Heart left ventricle (tissue), 16 donors: ENCODE measurements around the gene RANBP17. TPM values are rescaled to one million over a fixed set of nuclear protein-coding genes. Genes with fewer than 3 reads are reported as not detected.

Experiments
- ATAC-seq, 4 donors: fragments of 200-7000 bp; cut with Tn5 transposase; one replicate each; pipeline ENCODE4 v1.9.1; 2020 to 2022; ENCODE audit warnings: moderate library complexity in 4 of 4, mild to moderate bottlenecking in 3 of 4, moderate number of reproducible peaks in 1 of 4
- DNase-seq, 5 donors: peaks; one replicate each; pipeline ENCODE4 v3.0.0-alpha.2; 2020
- H3K27ac ChIP-seq, 12 donors: fragments of 200-600 bp; sonication (generic) in 4 of 12; one replicate each; pipeline versions ENCODE4 v1.5.0 to v1.8.0; 2016 to 2022; ENCODE audit warnings: mild to moderate bottlenecking in 2 of 12
- H3K27me3 ChIP-seq, 9 donors: fragments of 200-600 bp; sonication (generic) in 2 of 9; one replicate each; pipeline versions ENCODE4 v1.5.1 to v1.8.0; 2016 to 2022; ENCODE audit warnings: mild to moderate bottlenecking in 3 of 9
- H3K36me3 ChIP-seq, 9 donors: fragments of 200-600 bp; sonication (generic) in 2 of 9; one replicate each; pipeline versions ENCODE4 v1.5.0 to v1.8.0; 2018 to 2022; ENCODE audit warnings: mild to moderate bottlenecking in 2 of 9
- H3K4me1 ChIP-seq, 12 donors: fragments of 200-600 bp; sonication (generic) in 4 of 12; one replicate each; pipeline versions ENCODE4 v1.5.0 to v1.8.0; 2016 to 2022; ENCODE audit warnings: mild to moderate bottlenecking in 3 of 12
- H3K4me3 ChIP-seq, 12 donors: fragments of 200-600 bp; sonication (generic) in 4 of 12; one replicate each; pipeline versions ENCODE4 v1.5.0 to v1.8.0; 2017 to 2022; ENCODE audit warnings: mild to moderate bottlenecking in 9 of 12, moderate library complexity in 4 of 12
- H3K9me3 ChIP-seq, 12 donors: fragments of 200-600 bp; sonication (generic) in 4 of 12; one replicate each; pipeline versions ENCODE4 v1.5.0 to v1.8.0; 2016 to 2022; ENCODE audit warnings: mild to moderate bottlenecking in 1 of 12
- POLR2A ChIP-seq, 2 donors: fragments of 450-650 bp; IDR thresholded peaks; one replicate each; pipeline ENCODE4 v1.6.1; 2017; ENCODE audit warnings: antibody characterized with exemption in 2 of 2, mild to moderate bottlenecking in 2 of 2, moderate library complexity in 2 of 2
- WGBS, 4 donors: extraction: QIAGEN DNeasy Blood & Tissue Kit in 2 of 4; methylation state at CpG; one replicate each; pipeline versions ENCODE4 v1.1.5 to v1.1.7; 2013 to 2018; 5-methylcytosine and 5-hydroxymethylcytosine counted together
- intact Hi-C, 10 donors: fragments of 100-400 bp; cut with DNase I; formaldehyde crosslinking; loops; one replicate each; pipeline versions ENCODE4 v1.11.1 to v1.14.2; 2022
- polyA plus RNA-seq, 2 donors: library from polyadenylated mRNA; stranded (reverse); fragments of 200-250 nt; gene quantifications; one replicate each; pipeline ENCODE4 v1.2.3, GENCODE V29; 2013
- total RNA-seq, 9 donors: library from RNA; depleted of rRNA in 2 of 9; stranded (reverse); fragments of >200 nt in 2 of 9; fragmentation: NEBNext Ultra II Directional in 3 of 9; extraction: Animal tissue kit (Norgen Biotek cat#: 25700) in 3 of 9; gene quantifications; one replicate each; pipeline versions ENCODE4 v1.1.0 to v1.2.4, GENCODE V29; 2016 to 2023
- TF ChIP-seq, protein P1 (sequence below), 12 donors: fragments of 200-600 bp; sonication (generic) in 4 of 12; IDR thresholded peaks; one replicate each; pipeline versions ENCODE4 v1.5.0 to v1.8.0; 2018 to 2022; ENCODE audit warnings: antibody characterized with exemption in 12 of 12, mild to moderate bottlenecking in 5 of 12
- donor health status: ischemic (EF 13 %, LVEDD 7.1; RV severe dilation, severe dysfunction).
- donor health status: healthy with polysubstance abuse.
- donor health status: DM: no; HTN: yes; CAD: no.
- donor health status: DM: no; HTN: no; CAD: no.
- donor health status: ischemic (EF 25% LVEDD 6.9; RV normal size, moderate dysfunction).
- donor health status: ischemic (EF 25% LVEDD 5.7; RV mildly dilated, moderate dysfunction).
- donor health status: healthy.
- donor health status: DM: yes; HTN: yes; CAD: no.
- donor health status: ischemic (EF 35%, LVEDD 5.7; RV mildly dilated, moderate dysfunction).
- donor health status: nonischemic (EF 11% LVEDD 7.7; RV severe dilation, severe dysfunction).
- donor health status: DM: yes; HTN: yes; CAD: no.
- donor health status: PGD.
- donor health status: ischemic (EF 29% LVEDD 5.4; RV normal size, mild dysfunction).
- donor health status: nonischemic (EF 23%, LVEDD 6.1; RV moderate dilation, normal function).

The RANBP17 gene
- total and polyA plus RNA-seq, 11 donors = 0.65 to 11.5 (median 3.7) TPM

DNA sequence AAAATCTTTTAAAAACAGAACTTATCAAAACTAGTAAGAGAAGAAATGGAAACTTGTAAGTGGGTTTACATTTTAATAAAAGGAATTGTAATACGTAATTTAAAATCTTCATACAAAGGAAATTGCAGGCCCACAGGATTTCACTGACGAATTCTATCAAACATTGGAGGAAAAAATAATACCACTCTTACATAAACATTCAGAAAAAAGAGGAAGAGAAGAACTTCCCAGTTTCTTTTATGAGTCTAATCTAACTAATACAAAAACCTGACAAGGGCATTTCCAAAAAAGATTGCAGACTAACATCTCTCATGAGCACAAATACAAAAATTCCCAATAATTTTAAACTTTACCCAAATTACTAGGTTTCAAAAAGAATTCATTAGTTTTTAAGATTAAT lies 149.0 kb downstream of the RANBP17 start:
- DNase-seq (no peak), ATAC-seq (no peak)
- no peak for TF ChIP-seq POLR2A (IDR thresholded peaks at IDR 0.05)
- TF ChIP-seq, protein P1, sequence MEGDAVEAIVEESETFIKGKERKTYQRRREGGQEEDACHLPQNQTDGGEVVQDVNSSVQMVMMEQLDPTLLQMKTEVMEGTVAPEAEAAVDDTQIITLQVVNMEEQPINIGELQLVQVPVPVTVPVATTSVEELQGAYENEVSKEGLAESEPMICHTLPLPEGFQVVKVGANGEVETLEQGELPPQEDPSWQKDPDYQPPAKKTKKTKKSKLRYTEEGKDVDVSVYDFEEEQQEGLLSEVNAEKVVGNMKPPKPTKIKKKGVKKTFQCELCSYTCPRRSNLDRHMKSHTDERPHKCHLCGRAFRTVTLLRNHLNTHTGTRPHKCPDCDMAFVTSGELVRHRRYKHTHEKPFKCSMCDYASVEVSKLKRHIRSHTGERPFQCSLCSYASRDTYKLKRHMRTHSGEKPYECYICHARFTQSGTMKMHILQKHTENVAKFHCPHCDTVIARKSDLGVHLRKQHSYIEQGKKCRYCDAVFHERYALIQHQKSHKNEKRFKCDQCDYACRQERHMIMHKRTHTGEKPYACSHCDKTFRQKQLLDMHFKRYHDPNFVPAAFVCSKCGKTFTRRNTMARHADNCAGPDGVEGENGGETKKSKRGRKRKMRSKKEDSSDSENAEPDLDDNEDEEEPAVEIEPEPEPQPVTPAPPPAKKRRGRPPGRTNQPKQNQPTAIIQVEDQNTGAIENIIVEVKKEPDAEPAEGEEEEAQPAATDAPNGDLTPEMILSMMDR (IDR thresholded peaks at IDR 0.05) = no peak
- no peaks in the 10 kb centered on the region for H3K9me3 ChIP-seq
- WGBS, 4 donors = 81 to 90% (median 88%) methylated on average over 2 of the region's 2 CpGs
- intact Hi-C loops = no loop called here
- H3K4me3 ChIP-seq = no peak overlapping the region
- no peaks in the 10 kb centered on the region for H3K36me3 ChIP-seq
- H3K4me1 ChIP-seq = no peaks in the 10 kb centered on the region
- H3K27me3 ChIP-seq = no peaks in the 10 kb centered on the region
- H3K27ac ChIP-seq = no peak overlapping the region

DNA sequence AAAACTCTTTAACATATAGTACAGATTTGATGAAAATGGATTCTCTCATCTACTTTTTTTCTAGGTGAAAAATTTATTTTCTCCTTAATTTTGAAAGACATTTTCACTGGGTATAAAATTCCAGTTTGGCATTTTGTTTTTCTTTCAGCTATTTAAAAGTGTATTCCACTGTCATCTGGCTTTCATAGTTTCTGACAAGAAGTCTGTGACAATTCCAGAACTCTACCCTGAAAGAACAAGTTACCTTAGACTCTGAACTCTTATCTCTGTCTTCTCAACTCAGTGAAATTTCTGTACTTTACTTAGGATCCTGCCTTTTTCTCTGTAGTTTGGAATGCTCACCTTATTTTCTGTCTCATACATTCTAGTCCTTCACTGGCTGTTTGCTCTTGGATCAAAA lies 161.7 kb downstream of the RANBP17 start:
- Histone ChIP-seq H3K4me3 (no peak overlapping the region), H3K27me3 (no peaks in the 10 kb centered on the region), H3K27ac (no peak overlapping the region), H3K4me1 (no peaks in the 10 kb centered on the region), H3K9me3 (peaks cover 0 to 56% (median 8%) of the 10 kb centered on the region in 12 donors), H3K36me3 (no peaks in the 10 kb centered on the region)
- ATAC-seq (no peak), DNase-seq (no peak)
- intact Hi-C loops = no loop called here
- TF ChIP-seq, protein P1 (IDR thresholded peaks at IDR 0.05) = no peak
- no peak for TF ChIP-seq POLR2A (IDR thresholded peaks at IDR 0.05)

DNA sequence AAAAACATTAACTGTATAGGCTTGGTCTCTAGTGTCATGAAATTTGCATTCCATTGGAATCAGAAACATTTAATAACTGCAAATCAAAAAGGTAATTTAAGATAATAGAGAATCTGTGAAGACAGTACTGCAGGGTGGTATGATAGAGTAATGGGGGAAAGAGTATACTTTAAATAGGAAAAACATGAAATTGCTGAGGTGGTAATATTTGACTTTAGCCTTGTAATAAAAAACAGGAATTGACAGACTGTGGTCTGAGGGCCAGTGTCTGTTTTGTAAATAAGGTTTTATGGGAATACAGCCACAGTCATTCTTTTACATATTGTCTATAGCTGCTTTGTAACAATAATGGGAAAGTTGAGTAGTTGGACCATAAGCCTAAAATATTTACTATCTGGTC lies 162.3 kb downstream of the RANBP17 start:
- ATAC-seq = no peak

DNA sequence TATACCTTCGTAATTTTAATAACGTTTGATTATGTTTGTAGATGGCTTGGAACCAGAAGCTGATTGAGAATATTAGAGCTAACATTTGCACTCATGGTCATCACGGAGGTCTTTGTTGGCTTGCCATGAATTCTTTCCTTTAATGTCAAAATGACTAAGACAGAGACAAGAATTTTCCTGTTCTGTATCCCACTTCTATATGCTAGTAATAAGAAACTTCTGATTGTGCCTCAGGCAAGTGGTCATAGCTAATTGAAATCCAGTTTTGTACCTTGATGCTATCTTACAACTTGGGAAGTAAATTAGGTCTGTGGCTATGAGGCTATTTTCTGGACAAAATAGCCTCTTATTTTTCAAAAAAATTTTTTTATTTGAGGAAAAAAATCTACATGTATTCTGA lies 167.6 kb downstream of the RANBP17 start:
- no peak for ATAC-seq
- Histone ChIP-seq H3K27me3 (no peaks in the 10 kb centered on the region), H3K4me3 (no peak overlapping the region), H3K4me1 (no peaks in the 10 kb centered on the region), H3K9me3 (peaks cover 0 to under 1% (median 0%) of the 10 kb centered on the region in 12 donors), H3K27ac (no peak overlapping the region), H3K36me3 (no peaks in the 10 kb centered on the region)
- TF ChIP-seq, protein P1 (IDR thresholded peaks at IDR 0.05) = no peak
- 95 to 98% (median 97%) methylated on average over 3 of the region's 3 CpGs for WGBS, 4 donors
- no peak for DNase-seq
- intact Hi-C loops = no loop called here

More for the DNA sequence above, 162.3 kb downstream of the RANBP17 start:
- Histone ChIP-seq H3K4me3 (no peak overlapping the region), H3K4me1 (no peaks in the 10 kb centered on the region), H3K9me3 (peaks cover 0 to 52% (median 8%) of the 10 kb centered on the region in 12 donors), H3K36me3 (no peaks in the 10 kb centered on the region), H3K27ac (no peak overlapping the region), H3K27me3 (no peaks in the 10 kb centered on the region)
- TF ChIP-seq, protein P1 (IDR thresholded peaks at IDR 0.05) = no peak
- no peak for TF ChIP-seq POLR2A (IDR thresholded peaks at IDR 0.05)
- DNase-seq = no peak
- intact Hi-C loops = no loop called here
